Stimulated activated CD4-positive, alpha-beta T cell treated with anti-CD3 and anti-CD28 coated beads, TNF-alpha, amount 100 ng/mL, for 48 hours (primary cell): ENCODE results near the gene CLEC4D.
"Not testable (repeated sequence)": the region's sequence is repeated elsewhere in the genome, so short reads cannot be mapped to it uniquely, and the experiment has no call there.

Experiments used
- DNase-seq, 3 donors: peaks; one replicate each; pipeline ENCODE4 v3.0.0-alpha.2; 2020; ENCODE audit warnings: low read depth in 3 of 3

The CLEC4D gene

GRCh38 chr12:8513256-8513655 is at the start of gene CLEC4D:
TSS of gene CLEC4D (plus strand) at chr12:8513503. CDS start at chr12:8513733, 230 bp downstream.
- DNase-seq = no peak

- no peak for DNase-seq
These were observed 47.9 kb upstream of the CLEC4D start for GRCh38 chr12:8465301-8465996.

GRCh38 chr12:8466241-8466640 is 47.1 kb upstream of the CLEC4D start:
- DNase-seq = no peak

GRCh38 chr12:8471090-8471489 is 42.2 kb upstream of the CLEC4D start:
- DNase-seq = no peak

- DNase-seq = no peak
These were observed 37.6 kb upstream of the CLEC4D start for GRCh38 chr12:8475508-8476203.

GRCh38 chr12:8482571-8483061 is 30.7 kb upstream of the CLEC4D start:
- no peak for DNase-seq

- DNase-seq = no peak
These were observed 30.2 kb upstream of the CLEC4D start for GRCh38 chr12:8483079-8483478.

- no peak for DNase-seq
These were observed 21.4 kb upstream of the CLEC4D start for GRCh38 chr12:8491646-8492530.

- DNase-seq = peak; percentile 11 to 43 (median 16)
These were observed 20.2 kb upstream of the CLEC4D start for GRCh38 chr12:8493084-8493483.

- not testable (repeated sequence) for DNase-seq
These were observed 17.6 kb upstream of the CLEC4D start for GRCh38 chr12:8495671-8496070.

GRCh38 chr12:8496074-8496473 is 17.2 kb upstream of the CLEC4D start:
- DNase-seq = not testable (repeated sequence)

- DNase-seq = no peak
These were observed 13.7 kb upstream of the CLEC4D start for GRCh38 chr12:8499616-8500015.

GRCh38 chr12:8501720-8502119 is 11.6 kb upstream of the CLEC4D start:
- DNase-seq = no peak

- no peak for DNase-seq
These were observed 9.0 kb upstream of the CLEC4D start for GRCh38 chr12:8504351-8504750.

GRCh38 chr12:8507596-8507995 is 5.7 kb upstream of the CLEC4D start:
- no peak for DNase-seq

- DNase-seq = no peak
These were observed 5.1 kb upstream of the CLEC4D start for GRCh38 chr12:8508223-8508622.

- DNase-seq = no peak
These were observed 4.1 kb upstream of the CLEC4D start for GRCh38 chr12:8508910-8509841.

GRCh38 chr12:8517971-8518370 is 4.7 kb downstream of the CLEC4D start:
- DNase-seq = no peak

GRCh38 chr12:8519171-8519570 is 5.9 kb downstream of the CLEC4D start:
- no peak for DNase-seq

- DNase-seq = no peak
These were observed 14.2 kb downstream of the CLEC4D start for GRCh38 chr12:8527250-8528130.
